Activated T-cell treated with anti-CD3 and anti-CD28 coated beads for 4 hours (primary cell): ENCODE data around the gene TCERG1L.
"Not testable (repeated sequence)": the region's sequence is repeated elsewhere in the genome, so short reads cannot be mapped to it uniquely, and the experiment has no call there.

Source experiments
- DNase-seq: peaks from one replicate; pipeline ENCODE4 v3.0.0-alpha.2; 2020

TCERG1L gene

GRCh38 chr10:131116216-131116990, 195.1 kb downstream of the TCERG1L start:
- no peak for DNase-seq

GRCh38 chr10:131115801-131116200, 195.7 kb downstream of the TCERG1L start:
- no peak for DNase-seq

DNA sequence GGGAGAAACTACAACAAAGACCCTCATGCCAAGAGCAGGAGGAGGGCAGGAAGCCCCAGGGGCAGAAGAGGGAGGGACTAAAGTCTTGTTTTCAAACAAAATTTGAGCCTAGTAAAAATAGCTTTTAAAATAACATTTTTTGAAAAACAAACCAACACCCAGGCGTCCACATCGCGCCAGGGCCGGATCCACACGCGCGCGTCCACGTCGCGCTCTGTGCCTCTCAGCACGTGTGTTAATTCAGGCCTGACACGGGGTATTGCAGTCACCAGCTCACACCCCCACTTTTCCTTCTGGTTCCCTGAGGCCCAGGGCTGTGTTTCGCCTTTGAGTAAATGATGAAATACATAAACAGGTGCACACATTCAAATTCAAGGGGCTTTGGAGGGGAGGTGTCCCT, 196.2 kb downstream of the TCERG1L start:
- DNase-seq: no peak

GRCh38 chr10:131114846-131115245, 196.7 kb downstream of the TCERG1L start:
- DNase-seq: no peak

DNA sequence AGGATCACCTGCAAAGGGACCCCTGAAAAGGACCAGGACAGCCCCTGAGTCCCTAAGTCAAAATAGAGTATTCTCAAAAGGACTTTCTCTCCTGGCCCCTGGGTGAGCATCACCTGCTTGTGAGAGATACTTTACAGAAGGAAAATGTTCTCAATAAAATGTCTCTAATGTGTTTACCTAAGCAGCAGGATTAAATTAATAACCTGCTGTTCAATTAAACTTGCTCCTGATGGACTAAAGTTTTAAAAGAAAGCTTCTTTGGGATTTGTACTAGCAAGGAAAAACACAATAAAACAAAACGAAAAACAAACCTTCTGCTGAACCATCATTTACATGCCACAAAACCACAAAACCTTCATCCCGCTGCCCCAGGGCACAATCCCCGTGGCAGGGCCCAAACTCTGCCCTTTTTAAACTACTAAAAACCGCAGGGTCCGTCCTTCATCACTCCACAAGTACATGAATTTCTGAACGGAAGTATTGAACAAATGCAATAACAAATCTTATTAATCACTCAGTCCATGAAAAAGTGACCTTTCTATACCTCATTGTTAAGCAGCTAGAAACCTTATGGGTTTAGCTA, 197.7 kb downstream of the TCERG1L start:
- no peak for DNase-seq

GRCh38 chr10:131113165-131113564, 198.4 kb downstream of the TCERG1L start:
- no peak for DNase-seq

DNA sequence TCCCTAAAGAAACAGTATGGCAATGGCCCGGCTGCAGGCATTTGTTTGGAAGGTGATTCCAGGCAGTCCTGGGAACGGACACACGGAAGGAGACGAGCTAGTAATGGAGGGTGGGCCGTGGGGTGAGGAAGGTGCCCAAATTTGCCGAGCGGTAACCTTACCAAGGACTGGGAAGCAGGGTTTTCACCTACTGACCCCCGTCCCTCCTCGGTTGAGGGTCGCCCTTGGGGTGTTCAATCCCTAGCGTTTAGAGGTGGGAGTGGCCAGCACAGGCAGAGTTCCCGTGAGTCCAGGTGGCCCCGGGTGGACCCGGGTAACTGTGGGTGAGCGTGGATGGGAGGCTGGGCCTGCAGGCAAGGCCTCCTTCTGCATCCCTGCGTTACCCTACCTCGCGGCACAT, 198.8 kb downstream of the TCERG1L start:
- DNase-seq: no peak

- DNase-seq: no peak
Observed at GRCh38 chr10:131111471-131112080, 199.9 kb downstream of the TCERG1L start.

DNA sequence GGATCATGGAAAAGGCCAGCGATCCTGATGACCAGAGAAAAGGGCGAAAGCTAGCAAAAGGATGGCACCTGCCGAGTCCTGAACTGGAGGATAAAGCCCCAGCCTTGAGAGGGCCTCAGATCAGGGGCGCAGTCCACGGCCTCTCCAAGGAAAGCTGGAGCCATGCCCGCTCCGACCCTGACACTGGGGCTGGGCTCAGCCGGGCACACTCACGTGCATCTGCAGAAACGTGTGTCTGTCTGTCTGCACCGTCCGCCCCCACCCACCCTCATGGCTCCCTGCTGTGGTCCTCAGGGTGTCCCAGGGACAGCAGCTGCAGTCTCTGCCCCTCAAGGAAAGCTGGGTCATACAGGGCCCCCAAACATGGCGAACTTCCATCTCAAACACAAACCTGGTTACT, 200.5 kb downstream of the TCERG1L start:
- DNase-seq: no peak

GRCh38 chr10:131110241-131110783, 201.2 kb downstream of the TCERG1L start:
- DNase-seq: no peak

DNA sequence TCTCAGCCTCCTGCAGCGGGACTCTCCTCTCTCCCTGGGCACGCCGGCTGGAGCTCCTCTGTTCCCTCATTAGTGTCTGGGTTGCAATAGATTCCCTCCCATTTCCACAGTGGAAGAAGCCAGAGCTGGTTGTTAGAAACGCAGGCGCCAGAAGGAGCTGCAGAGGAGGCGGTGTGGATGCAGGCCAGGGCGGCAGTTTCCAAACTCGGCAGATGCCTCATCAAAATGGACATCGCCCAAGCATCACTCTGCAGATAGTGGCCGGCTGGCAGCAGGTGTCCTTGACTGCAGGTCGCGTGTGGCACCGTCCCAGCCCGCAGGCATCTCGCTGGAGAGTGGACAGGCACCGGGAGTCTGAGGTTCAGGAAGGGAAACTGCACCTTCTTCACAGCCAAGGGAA, 201.8 kb downstream of the TCERG1L start:
- no peak for DNase-seq

DNA sequence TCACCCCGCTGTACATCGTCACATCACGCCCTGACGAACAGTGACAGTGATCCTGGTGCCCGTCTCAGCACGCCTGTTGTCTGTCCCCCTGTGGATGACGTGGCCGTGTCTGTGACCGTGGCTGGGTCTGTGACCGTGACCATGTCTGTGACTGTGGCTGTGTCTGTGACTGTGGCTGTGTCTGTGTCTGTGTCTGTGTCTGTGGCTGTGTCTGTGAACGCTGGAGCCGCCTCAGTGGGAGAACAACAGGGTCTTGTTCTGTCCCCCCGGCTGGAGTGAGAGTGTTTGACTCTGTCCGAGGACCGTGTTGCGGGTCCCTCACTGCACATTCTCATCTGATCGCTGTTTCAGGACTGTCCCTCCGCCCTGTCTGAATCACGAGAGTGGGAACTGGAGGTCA, 202.2 kb downstream of the TCERG1L start:
- DNase-seq: no peak

DNA sequence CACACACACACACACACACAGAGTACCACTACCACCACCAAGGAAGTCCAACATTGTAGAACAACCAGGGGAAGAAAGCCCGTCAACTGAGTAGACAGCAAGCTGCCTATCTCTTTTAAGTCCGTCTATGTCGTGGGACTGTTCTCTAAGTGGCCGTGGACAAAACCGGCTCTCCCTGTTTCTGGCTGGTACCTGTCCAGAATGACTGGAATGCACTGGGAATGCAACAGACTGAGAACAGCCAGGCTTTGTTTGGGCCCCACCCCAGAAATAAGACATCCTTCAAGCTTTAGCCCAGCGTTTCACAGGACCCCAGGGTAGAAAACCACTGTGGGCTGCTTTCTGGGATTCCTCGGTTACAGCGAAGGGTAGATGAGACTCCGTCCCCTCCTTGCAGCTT, 203.6 kb downstream of the TCERG1L start:
- no peak for DNase-seq

DNA sequence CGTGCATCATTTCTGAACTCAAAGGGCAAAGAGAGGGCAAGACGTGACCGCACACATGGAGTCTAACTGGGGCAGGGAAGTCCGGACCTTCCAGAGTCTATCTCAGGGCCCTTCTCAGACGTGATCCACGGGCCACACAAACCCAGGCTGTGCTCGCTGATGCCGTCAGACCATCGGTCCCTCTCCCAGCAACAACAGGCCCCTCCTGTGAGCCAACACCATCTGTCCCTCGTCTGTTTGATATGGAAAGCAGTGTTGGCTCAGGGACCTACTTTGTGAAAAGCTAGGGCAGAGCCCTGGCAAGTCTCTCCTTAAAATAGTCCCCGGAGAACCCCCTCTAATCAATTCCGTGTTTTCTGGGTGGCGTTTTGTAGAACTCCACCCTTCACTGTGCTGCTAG, 208.8 kb downstream of the TCERG1L start:
- no peak for DNase-seq

GRCh38 chr10:131102147-131102546, 209.4 kb downstream of the TCERG1L start:
- DNase-seq: no peak

GRCh38 chr10:131100418-131101410, 210.8 kb downstream of the TCERG1L start:
- not testable (repeated sequence) for DNase-seq

DNA sequence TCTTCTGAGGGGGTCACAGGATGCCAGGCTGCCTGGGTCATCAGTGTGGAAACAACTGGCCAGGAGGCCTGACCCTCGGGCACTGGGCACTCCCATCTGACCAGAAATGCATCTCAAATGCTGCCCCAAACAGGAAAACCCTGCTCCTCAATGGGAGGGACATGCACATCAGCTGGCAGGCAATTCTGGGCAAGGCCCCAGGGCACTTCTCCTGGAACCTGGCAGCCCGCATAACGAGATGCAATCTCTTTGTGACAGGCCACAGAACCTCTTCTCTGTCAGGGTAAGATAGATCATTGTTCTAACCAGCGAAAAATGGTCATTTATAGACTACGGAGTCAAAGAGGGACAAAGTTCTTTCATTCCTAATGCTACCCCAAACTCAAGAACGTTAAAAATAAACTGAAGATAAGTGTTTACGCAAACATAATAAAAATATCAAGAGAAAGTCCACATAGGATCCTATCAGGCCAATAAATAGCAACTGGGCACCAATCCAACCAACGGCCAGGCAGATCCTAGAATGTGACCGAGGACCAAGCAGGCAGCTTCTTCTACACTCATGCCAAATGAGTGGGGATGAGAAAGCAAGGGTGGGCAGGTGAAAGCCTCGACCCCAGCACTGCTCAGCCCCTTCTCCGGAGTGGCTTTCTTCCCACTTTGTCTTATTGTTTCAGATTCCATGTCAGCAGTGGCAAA, 212.3 kb downstream of the TCERG1L start:
- DNase-seq: no peak

DNA sequence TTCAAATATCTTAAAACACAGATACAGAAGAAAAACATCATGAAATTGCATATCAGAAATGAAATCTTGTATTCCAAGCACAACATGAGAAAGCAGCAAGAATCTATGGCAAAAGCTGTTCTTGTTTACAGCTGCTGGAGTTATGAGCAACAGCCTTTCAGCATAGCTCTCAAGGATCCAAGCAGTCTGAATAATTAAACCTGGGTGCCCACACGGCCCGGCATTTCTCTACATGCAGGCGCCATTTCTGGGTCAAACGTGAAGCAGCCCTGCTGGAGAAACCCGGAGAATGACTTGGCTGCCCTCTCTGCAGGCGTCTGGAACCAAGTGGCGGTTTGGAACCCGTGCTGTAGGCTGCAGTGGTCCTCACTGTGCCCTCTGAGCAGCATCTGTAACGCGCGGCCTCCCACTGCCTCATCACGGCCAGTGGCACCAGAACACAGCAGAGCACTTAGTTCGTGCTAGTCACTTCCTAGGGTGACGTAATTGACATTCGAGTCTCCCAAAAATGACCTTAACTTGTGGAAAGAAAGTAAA, 213.0 kb downstream of the TCERG1L start:
- DNase-seq: no peak

GRCh38 chr10:131096031-131096430, 215.5 kb downstream of the TCERG1L start:
- DNase-seq: no peak

DNA sequence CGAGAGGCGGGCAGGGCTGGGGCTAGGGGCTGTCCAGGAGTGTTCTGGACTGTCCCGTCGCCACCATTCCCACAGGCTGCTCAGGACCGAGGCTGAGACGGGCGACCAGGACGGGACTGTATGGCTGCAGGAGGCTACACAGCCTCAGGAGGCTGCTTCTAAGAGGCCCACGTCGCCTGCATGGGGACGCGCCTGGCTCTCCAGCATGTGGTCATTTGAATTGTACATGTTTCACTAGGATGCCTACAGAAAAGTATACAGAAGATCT, 216.3 kb downstream of the TCERG1L start:
- DNase-seq: no peak

- DNase-seq: no peak
Observed at GRCh38 chr10:131094527-131095312, 216.8 kb downstream of the TCERG1L start.
